ENCODE data around the gene ETFBKMT. TPM values are rescaled to one million over a fixed set of nuclear protein-coding genes. Genes with fewer than 3 reads are reported as not detected.

ETFBKMT gene
- total and polyA plus RNA-seq, 2 of the 13 experiments (the other 11 are each of a cell fraction or from before 2014, with no cell fraction given), result 0.62 to 0.93 TPM

GRCh38 chr12:31644536-31644935 lies 15.0 kb upstream of the ETFBKMT start:
- no peak overlapping the region for H3K27ac ChIP-seq (ENCODE audit: extremely low read length, insufficient read depth, low read length)
- H3K27me3 ChIP-seq (ENCODE audit: control insufficient read depth in 1 of 2, insufficient read depth in 2 of 2, low read length in 2 of 2), result no peaks in the 10 kb centered on the region; a peak in 1 of 5 replicates
- no peaks in the 10 kb centered on the region for H3K9me3 ChIP-seq (ENCODE audit: low read length)
- ChIA-PET CTCF (ENCODE audit: low intra/inter-chr PET ratio, low total read pairs) (no interaction called here), POLR2A (no interaction called here)
- no peak overlapping the region for H3K4me3 ChIP-seq (replicated peaks in 1 of 3; ENCODE audit: insufficient read depth in 1 of 3, low read depth in 2 of 3, low read length in 3 of 3)
- H3K4me1 ChIP-seq (ENCODE audit: insufficient read depth, low read length), result peaks cover 27% of the 10 kb centered on the region
- TF ChIP-seq, protein P1, sequence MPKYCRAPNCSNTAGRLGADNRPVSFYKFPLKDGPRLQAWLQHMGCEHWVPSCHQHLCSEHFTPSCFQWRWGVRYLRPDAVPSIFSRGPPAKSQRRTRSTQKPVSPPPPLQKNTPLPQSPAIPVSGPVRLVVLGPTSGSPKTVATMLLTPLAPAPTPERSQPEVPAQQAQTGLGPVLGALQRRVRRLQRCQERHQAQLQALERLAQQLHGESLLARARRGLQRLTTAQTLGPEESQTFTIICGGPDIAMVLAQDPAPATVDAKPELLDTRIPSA (CRISPR knock-in tag; IDR thresholded peaks at IDR 0.05; ENCODE audit: borderline replicate concordance), result no peak
- 0 out of 2 replicates have a peak, but pooled peaks have one; percentile 26 for TF ChIP-seq ZNF652 (CRISPR knock-in tag; IDR thresholded peaks at IDR 0.05; ENCODE audit: borderline replicate concordance, low read depth)
- no TSS peak for BruUV-seq (replicated peaks)
- no peak overlapping the region for H3K9ac ChIP-seq (ENCODE audit: insufficient read depth, low read depth, low read length)
- no peak; the same call in 2 of the 3 replicates for ATAC-seq
- no peaks in the 10 kb centered on the region for H3K36me3 ChIP-seq (replicated peaks in 1 of 2; ENCODE audit: control insufficient read depth in 1 of 2, insufficient read depth in 2 of 2, low read length in 2 of 2)
- no peaks in the 10 kb centered on the region for H3K79me2 ChIP-seq (ENCODE audit: insufficient read depth, low read length)
- no peak overlapping the region for H3K4me2 ChIP-seq (ENCODE audit: low read depth, low read length)
- in situ Hi-C loops (cut with HindIII; ENCODE audit: extremely low pct_ligation_motif_present, low pct_unique_long_range_greater_than_20kb), result no loop called here
- DNase-seq (ENCODE audit: low spot score), result no peak
- no peaks in the 10 kb centered on the region for H4K20me1 ChIP-seq (ENCODE audit: insufficient read depth, low read length)
- 30% methylated on average over 8 of the region's 8 CpGs for WGBS (ENCODE audit: low lambda C conversion rate)
- intact Hi-C loops (cut with micrococcal nuclease; ENCODE audit: unreplicated experiment), result no loop called here
- H2AFZ ChIP-seq (ENCODE audit: low read length), result no peak overlapping the region
- FAIRE-seq, result no peak

DNA sequence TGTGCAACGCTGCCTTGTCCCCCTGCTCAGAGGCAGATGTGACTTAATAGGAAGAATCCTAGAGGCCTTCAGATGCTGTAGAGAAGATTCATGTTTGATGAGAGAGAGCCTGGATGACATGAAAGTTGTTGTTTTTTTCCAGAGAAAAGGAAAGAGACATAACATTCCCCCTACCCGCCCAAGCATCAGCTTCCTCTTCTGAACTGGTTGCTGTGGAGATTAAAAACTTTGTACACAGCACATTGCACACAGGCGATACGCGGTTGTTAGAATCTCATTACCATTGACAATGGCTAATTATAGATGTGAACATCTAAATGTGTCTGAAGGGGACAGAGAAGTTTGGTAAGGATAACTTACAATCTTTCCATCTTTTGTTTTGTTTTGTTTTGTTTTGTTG lies 13.6 kb upstream of the ETFBKMT start:
- 25% methylated on average over 5 of the region's 5 CpGs for WGBS (ENCODE audit: low lambda C conversion rate)
- CTCF ChIA-PET (ENCODE audit: low intra/inter-chr PET ratio, low total read pairs), result no interaction called here
- Histone ChIP-seq H3K4me3 (replicated peaks in 1 of 3; ENCODE audit: insufficient read depth in 1 of 3, low read depth in 2 of 3, low read length in 3 of 3) (no peak overlapping the region), H3K36me3 (replicated peaks in 1 of 2; ENCODE audit: control insufficient read depth in 1 of 2, insufficient read depth in 2 of 2, low read length in 2 of 2) (no peaks in the 10 kb centered on the region), H3K9me3 (ENCODE audit: low read length) (no peaks in the 10 kb centered on the region), H3K79me2 (ENCODE audit: insufficient read depth, low read length) (no peaks in the 10 kb centered on the region), H3K4me2 (ENCODE audit: low read depth, low read length) (no peak overlapping the region), H3K4me1 (ENCODE audit: insufficient read depth, low read length) (peaks cover 34% of the 10 kb centered on the region), H2AFZ (ENCODE audit: low read length) (no peak overlapping the region), H4K20me1 (ENCODE audit: insufficient read depth, low read length) (no peaks in the 10 kb centered on the region), H3K27ac (ENCODE audit: extremely low read length, insufficient read depth, low read length) (no peak overlapping the region), H3K27me3 (ENCODE audit: control insufficient read depth in 1 of 2, insufficient read depth in 2 of 2, low read length in 2 of 2) (no peaks in the 10 kb centered on the region; a peak in 2 of 5 replicates), H3K9ac (ENCODE audit: insufficient read depth, low read depth, low read length) (no peak overlapping the region)
- POLR2A ChIA-PET, result no interaction called here
- DNase-seq (ENCODE audit: low spot score) (no peak), ATAC-seq (no peak), FAIRE-seq (no peak)
- in situ Hi-C loops (cut with HindIII; ENCODE audit: extremely low pct_ligation_motif_present, low pct_unique_long_range_greater_than_20kb), result no loop called here
- no TSS peak for BruUV-seq (replicated peaks)
- intact Hi-C loops (cut with micrococcal nuclease; ENCODE audit: unreplicated experiment), result no loop called here
- no peak for TF ChIP-seq BCL6 (CRISPR knock-in tag; IDR thresholded peaks at IDR 0.05)
- no peak for TF ChIP-seq ZNF17 (CRISPR knock-in tag; IDR thresholded peaks at IDR 0.05)
- no peak for TF ChIP-seq MXD3 (CRISPR knock-in tag; IDR thresholded peaks at IDR 0.05)
- TF ChIP-seq ZFY (CRISPR knock-in tag; IDR thresholded peaks at IDR 0.05), result no peak
- TF ChIP-seq NR2C2 (CRISPR knock-in tag; IDR thresholded peaks at IDR 0.05; ENCODE audit: borderline replicate concordance), result no peak
- no peak for TF ChIP-seq ZNF703 (CRISPR knock-in tag; IDR thresholded peaks at IDR 0.05; ENCODE audit: borderline replicate concordance)
- TF ChIP-seq, protein P2, sequence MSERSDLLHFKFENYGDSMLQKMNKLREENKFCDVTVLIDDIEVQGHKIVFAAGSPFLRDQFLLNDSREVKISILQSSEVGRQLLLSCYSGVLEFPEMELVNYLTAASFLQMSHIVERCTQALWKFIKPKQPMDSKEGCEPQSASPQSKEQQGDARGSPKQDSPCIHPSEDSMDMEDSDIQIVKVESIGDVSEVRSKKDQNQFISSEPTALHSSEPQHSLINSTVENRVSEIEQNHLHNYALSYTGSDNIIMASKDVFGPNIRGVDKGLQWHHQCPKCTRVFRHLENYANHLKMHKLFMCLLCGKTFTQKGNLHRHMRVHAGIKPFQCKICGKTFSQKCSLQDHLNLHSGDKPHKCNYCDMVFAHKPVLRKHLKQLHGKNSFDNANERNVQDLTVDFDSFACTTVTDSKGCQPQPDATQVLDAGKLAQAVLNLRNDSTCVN (CRISPR knock-in tag; IDR thresholded peaks at IDR 0.05; ENCODE audit: borderline replicate concordance), result no peak
- TF ChIP-seq E2F2 (CRISPR knock-in tag; IDR thresholded peaks at IDR 0.05; ENCODE audit: borderline replicate concordance), result no peak
- TF ChIP-seq PHF8 (CRISPR knock-in tag; IDR thresholded peaks at IDR 0.05), result no peak
- no peak for TF ChIP-seq KLF9 (CRISPR knock-in tag; IDR thresholded peaks at IDR 0.05; ENCODE audit: low read depth)
- TF ChIP-seq ISL2 (CRISPR knock-in tag; IDR thresholded peaks at IDR 0.05), result no peak
- no peak for TF ChIP-seq ZNF292 (CRISPR knock-in tag; IDR thresholded peaks at IDR 0.05; ENCODE audit: borderline replicate concordance, low read depth)
- TF ChIP-seq NFKBIZ (CRISPR knock-in tag; IDR thresholded peaks at IDR 0.05), result no peak
- no peak for TF ChIP-seq PPARG (CRISPR knock-in tag; conservative IDR thresholded peaks at IDR 0.05)
- no peak for TF ChIP-seq ZFP1 (CRISPR knock-in tag; IDR thresholded peaks at IDR 0.05)
